SK-N-SH treated with all-trans-retinoic acid at 6 μM for 48 hours (cell line): Measurements from ENCODE around the gene HMCN2.

Source experiments
- BACH2 ChIP-seq: fragments of 250-450 bp; sonication (Bioruptor Pico); IDR thresholded peaks from 2 replicates; pipeline ENCODE4 v1.9.0; 2021; ENCODE audit warnings: mild to moderate bottlenecking, borderline replicate concordance
- CSRNP3 ChIP-seq: fragments of 250-450 bp; sonication (Bioruptor Pico); IDR thresholded peaks from 2 replicates; pipeline ENCODE4 v1.5.1; 2021; ENCODE audit warnings: mild to moderate bottlenecking, moderate library complexity
- ISL1 ChIP-seq: fragments of 250-450 bp; sonication (Bioruptor Pico); IDR thresholded peaks from 2 replicates; pipeline ENCODE4 v2.1.2; 2022; ENCODE audit warnings: mild to moderate bottlenecking, moderate library complexity
- OSR1 ChIP-seq: fragments of 250-450 bp; sonication (Bioruptor Pico); IDR thresholded peaks from 2 replicates; pipeline ENCODE4 v1.8.0; 2022; ENCODE audit warnings: moderate library complexity, mild to moderate bottlenecking, inconsistent platforms
- PATZ1 ChIP-seq: fragments of 250-450 bp; sonication (Bioruptor Pico); IDR thresholded peaks from 2 replicates; pipeline ENCODE4 v1.8.0; 2020; ENCODE audit warnings: mild to moderate bottlenecking, moderate library complexity, borderline replicate concordance
- PPARA ChIP-seq: fragments of 250-450 bp; sonication (Bioruptor Pico); IDR thresholded peaks from 2 replicates; pipeline ENCODE4 v1.5.0; 2020; ENCODE audit warnings: mild to moderate bottlenecking, borderline replicate concordance
- RARB ChIP-seq: fragments of 250-450 bp; sonication (Bioruptor Pico); IDR thresholded peaks from 2 replicates; pipeline ENCODE4 v1.8.0; 2021; ENCODE audit warnings: mild to moderate bottlenecking, moderate library complexity
- SNAI2 ChIP-seq: fragments of 250-450 bp; sonication (Bioruptor Pico); IDR thresholded peaks from 2 replicates; pipeline ENCODE4 v1.5.0; 2020; ENCODE audit warnings: mild to moderate bottlenecking, moderate library complexity
- TOX ChIP-seq: fragments of 250-450 bp; sonication (Bioruptor Pico); IDR thresholded peaks from 2 replicates; pipeline ENCODE4 v1.8.0; 2021; ENCODE audit warnings: mild to moderate bottlenecking, moderate library complexity, borderline replicate concordance
- ZC3H10 ChIP-seq: fragments of 250-450 bp; sonication (Bioruptor Pico); IDR thresholded peaks from 2 replicates; pipeline ENCODE4 v1.5.1; 2021; ENCODE audit warnings: mild to moderate bottlenecking, moderate library complexity
- ZFP3 ChIP-seq: fragments of 250-450 bp; sonication (Bioruptor Pico); IDR thresholded peaks from 2 replicates; pipeline ENCODE4 v1.5.0; 2020; ENCODE audit warnings: mild to moderate bottlenecking, moderate library complexity
- ZFP30 ChIP-seq: fragments of 450-650 bp; formaldehyde crosslinking; IDR thresholded peaks from 2 replicates; pipeline ENCODE4 v1.5.0; 2022; ENCODE audit warnings: mild to moderate bottlenecking, moderate library complexity
- ZNF8 ChIP-seq: fragments of 450-650 bp; formaldehyde crosslinking; IDR thresholded peaks from 2 replicates; pipeline ENCODE4 v1.5.0; 2020; ENCODE audit warnings: mild to moderate bottlenecking, moderate library complexity
- TF ChIP-seq, protein P1 (sequence below): fragments of 250-450 bp; sonication (Bioruptor Pico); IDR thresholded peaks from 2 replicates; pipeline ENCODE4 v1.8.0; 2021; ENCODE audit warnings: low read depth, mild to moderate bottlenecking, moderate library complexity, borderline replicate concordance

GRCh38 chr9:130459941-130460669 lies 194.5 kb downstream of the HMCN2 start:
- TF ChIP-seq, protein P1, sequence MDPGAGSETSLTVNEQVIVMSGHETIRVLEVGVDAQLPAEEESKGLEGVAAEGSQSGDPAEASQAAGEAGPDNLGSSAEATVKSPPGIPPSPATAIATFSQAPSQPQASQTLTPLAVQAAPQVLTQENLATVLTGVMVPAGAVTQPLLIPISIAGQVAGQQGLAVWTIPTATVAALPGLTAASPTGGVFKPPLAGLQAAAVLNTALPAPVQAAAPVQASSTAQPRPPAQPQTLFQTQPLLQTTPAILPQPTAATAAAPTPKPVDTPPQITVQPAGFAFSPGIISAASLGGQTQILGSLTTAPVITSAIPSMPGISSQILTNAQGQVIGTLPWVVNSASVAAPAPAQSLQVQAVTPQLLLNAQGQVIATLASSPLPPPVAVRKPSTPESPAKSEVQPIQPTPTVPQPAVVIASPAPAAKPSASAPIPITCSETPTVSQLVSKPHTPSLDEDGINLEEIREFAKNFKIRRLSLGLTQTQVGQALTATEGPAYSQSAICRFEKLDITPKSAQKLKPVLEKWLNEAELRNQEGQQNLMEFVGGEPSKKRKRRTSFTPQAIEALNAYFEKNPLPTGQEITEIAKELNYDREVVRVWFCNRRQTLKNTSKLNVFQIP (CRISPR knock-in tag): no peak
- TF ChIP-seq RARB (CRISPR knock-in tag) (no peak), OSR1 (CRISPR knock-in tag) (no peak), CSRNP3 (no peak), SNAI2 (CRISPR knock-in tag) (no peak), ISL1 (CRISPR knock-in tag) (no peak), ZFP3 (CRISPR knock-in tag) (no peak), PATZ1 (CRISPR knock-in tag) (no peak), ZC3H10 (no peak), ZNF8 (no peak), TOX (CRISPR knock-in tag) (no peak), ZFP30 (no peak), PPARA (CRISPR knock-in tag) (no peak), BACH2 (CRISPR knock-in tag) (no peak)
